GM12878 (cell line): Measurements from ENCODE around the gene AQP2. TPM values are rescaled to one million over a fixed set of nuclear protein-coding genes. Genes with fewer than 3 reads are reported as not detected.

ENCODE experiments used
- ATAC-seq: fragments of 200-7000 bp; cut with Tn5 transposase; 3 replicates; pipeline ENCODE4 v1.9.1; 2020; ENCODE audit warnings: mild to moderate bottlenecking, moderate library complexity
- BruUV-seq: library from RNA; stranded (reverse); fragments of 400-500 nt; replicated peaks from 2 replicates; lab custom pipeline; 2021; lab: Mats Ljungman, UMichigan
- CTCF ChIA-PET: fragments of 300-600 bp; sonication (Branson Sonifier 250); formaldehyde crosslinking; extraction: SDS; loops from one replicate; lab custom pipeline; 2021; ENCODE audit warnings: inconsistent platforms; lab: Yijun Ruan, JAX
- POLR2A ChIA-PET: fragments of 350-600 bp; formaldehyde crosslinking; extraction: SDS; loops from one replicate; lab custom pipeline; 2021; ENCODE audit warnings: inconsistent platforms; lab: Charles Lee
- RAD21 ChIA-PET: fragments of 300-600 bp; sonication (Branson Sonifier 250); formaldehyde crosslinking; loops from one replicate; lab custom pipeline; 2023; ENCODE audit warnings: antibody characterized with exemption; ENCODE audit not compliant: unreplicated experiment; lab: Charles Lee
- SMC1A ChIA-PET: fragments of 300-600 bp; sonication (Branson Sonifier 250); formaldehyde crosslinking; loops from one replicate; lab custom pipeline; 2023; ENCODE audit not compliant: unreplicated experiment, uncharacterized antibody; lab: Charles Lee
- DNase-seq: peaks from one replicate; pipeline ENCODE4 v3.0.0-alpha.2; 2011; ENCODE audit warnings: low read depth, low spot score
- FAIRE-seq: peaks from 3 replicates; lab custom pipeline; 2011; peaks lifted over from hg19 to GRCh38; lab: Jason Lieb, UNC
- H2AFZ ChIP-seq: 2 replicates; pipeline ENCODE4 v1.6.0; 2011; ENCODE audit warnings: low read depth, low read length, control low read depth; ENCODE audit not compliant: control insufficient read depth
- H3K27ac ChIP-seq: 2 replicates; pipeline ENCODE4 v1.5.1; 2011; ENCODE audit warnings: control low read depth; ENCODE audit not compliant: control insufficient read depth, insufficient read depth
- H3K27me3 ChIP-seq, 2 experiments: replicated peaks in 1 of 2; 2 replicates each; pipeline versions ENCODE4 v1.6.0 to v1.6.1; 2011; ENCODE audit warnings: low read length in 1 of 2; ENCODE audit not compliant: control insufficient read depth in 2 of 2, insufficient read depth in 2 of 2
- H3K36me3 ChIP-seq, 2 experiments: 2 replicates each; pipeline ENCODE4 v1.5.1; 2011; ENCODE audit warnings: low read length in 1 of 2; ENCODE audit not compliant: control insufficient read depth in 2 of 2, insufficient read depth in 2 of 2
- H3K4me1 ChIP-seq: 2 replicates; pipeline ENCODE4 v1.6.1; 2011; ENCODE audit warnings: mild to moderate bottlenecking, low read length, moderate library complexity, mixed read lengths; ENCODE audit not compliant: control insufficient read depth, insufficient read depth
- H3K4me2 ChIP-seq: 2 replicates; pipeline ENCODE4 v1.6.0; 2011; ENCODE audit warnings: control low read depth; ENCODE audit not compliant: control insufficient read depth, insufficient read depth
- H3K4me3 ChIP-seq: fragments of 200-600 bp; sonication (generic); 2 replicates; pipeline ENCODE4 v1.5.1; 2016
- H3K79me2 ChIP-seq: 2 replicates; pipeline ENCODE4 v1.6.0; 2011; ENCODE audit warnings: low read length; ENCODE audit not compliant: control insufficient read depth, insufficient read depth
- H3K9ac ChIP-seq: 2 replicates; pipeline ENCODE4 v1.8.0; 2011; ENCODE audit warnings: low read length, control low read depth, mixed read lengths; ENCODE audit not compliant: control insufficient read depth, insufficient read depth
- H3K9me3 ChIP-seq: replicated peaks from 3 replicates; pipeline ENCODE4 v1.5.1; 2011; ENCODE audit warnings: mild to moderate bottlenecking, low read length; ENCODE audit not compliant: control insufficient read depth, insufficient read depth
- H4K20me1 ChIP-seq: 2 replicates; pipeline ENCODE4 v1.6.0; 2011; ENCODE audit not compliant: control insufficient read depth, insufficient read depth
- CBX5 ChIP-seq: sonication (generic); IDR thresholded peaks from 2 replicates; pipeline ENCODE4 v1.6.1; 2016; ENCODE audit warnings: low read depth, moderate library complexity, mild to moderate bottlenecking, inconsistent platforms
- E4F1 ChIP-seq: fragments of 450-650 bp; IDR thresholded peaks from 2 replicates; pipeline ENCODE4 v1.6.1; 2018; ENCODE audit warnings: borderline replicate concordance, mild to moderate bottlenecking; ENCODE audit not compliant: partially characterized antibody
- FOS ChIP-seq: IDR thresholded peaks from 3 replicates; pipeline ENCODE4 v1.6.1; 2011; ENCODE audit warnings: borderline replicate concordance; ENCODE audit not compliant: insufficient read length; ENCODE audit errors: extremely low read depth
- HDGF ChIP-seq: fragments of 450-650 bp; IDR thresholded peaks from 2 replicates; pipeline ENCODE4 v1.6.1; 2016; ENCODE audit warnings: antibody characterized with exemption
- IRF3 ChIP-seq: fragments of 450-650 bp; IDR thresholded peaks from 2 replicates; pipeline ENCODE4 v1.6.1; 2014; ENCODE audit warnings: mild to moderate bottlenecking
- MAX ChIP-seq: IDR thresholded peaks from 2 replicates; pipeline ENCODE4 v1.6.1; 2012; ENCODE audit warnings: low read depth, low read length, improper control_type of control experiment
- RFX5 ChIP-seq: IDR thresholded peaks from 2 replicates; pipeline ENCODE4 v1.6.1; 2011; ENCODE audit warnings: low read depth, low read length, improper control_type of control experiment
- SMC3 ChIP-seq: IDR thresholded peaks from 2 replicates; pipeline ENCODE4 v1.6.1; 2011; ENCODE audit warnings: low read length, improper control_type of control experiment, borderline replicate concordance
- SPI1 ChIP-seq: IDR thresholded peaks from 2 replicates; pipeline ENCODE4 v1.6.1; 2011; ENCODE audit warnings: low read depth, mild to moderate bottlenecking, low read length, moderate library complexity, borderline replicate concordance; ENCODE audit not compliant: insufficient read depth
- SREBF1 ChIP-seq: IDR thresholded peaks from 2 replicates; pipeline ENCODE4 v1.6.1; 2012; ENCODE audit warnings: mild to moderate bottlenecking, low read length
- TCF3 ChIP-seq: IDR thresholded peaks from 2 replicates; pipeline ENCODE4 v1.6.1; 2012; ENCODE audit warnings: low read depth, mild to moderate bottlenecking, low read length, borderline replicate concordance; ENCODE audit not compliant: insufficient read depth
- TCF7 ChIP-seq: IDR thresholded peaks from 2 replicates; pipeline ENCODE4 v1.6.1; 2014; ENCODE audit warnings: antibody characterized with exemption, borderline replicate concordance
- ZBTB11 ChIP-seq: fragments of 450-650 bp; formaldehyde crosslinking; IDR thresholded peaks from 2 replicates; pipeline ENCODE4 v1.5.0; 2022; ENCODE audit warnings: mild to moderate bottlenecking, missing genetic modification characterization
- ZNF622 ChIP-seq: fragments of 450-650 bp; IDR thresholded peaks from 2 replicates; pipeline ENCODE4 v1.6.1; 2017; ENCODE audit warnings: mild to moderate bottlenecking, inconsistent platforms
- WGBS: methylation state at CpG from one replicate; pipeline ENCODE4 v1.1.6; 2016; ENCODE audit warnings: low lambda C conversion rate; ENCODE audit not compliant: insufficient replicate concordance, insufficient coverage; ENCODE audit errors: missing lambda C conversion rate; 5-methylcytosine and 5-hydroxymethylcytosine counted together
- in situ Hi-C: fragments of 300-500 bp; cut with MboI; formaldehyde crosslinking; loops from 9 replicates; pipeline ENCODE4 v1.14.3; 2018; ENCODE audit warnings: mixed read lengths
- intact Hi-C: fragments of 100-400 bp; cut with micrococcal nuclease; formaldehyde crosslinking; loops from one replicate; pipeline ENCODE4 v1.14.2; 2022; ENCODE audit not compliant: unreplicated experiment
- polyA plus RNA-seq, 11 experiments: library from polyadenylated mRNA; depleted of rRNA in 4 of 11; unstranded in 6 of 11; stranded (reverse) in 5 of 11; fragments of >200 nt; fragmentation: Nextera tagmentation in 4 of 11; fragmentation: Illumina TruSeq in 1 of 11; extraction: Ambion mirVana in 4 of 11; extraction: Trizol in 1 of 11; gene quantifications; 1 replicate in 1 of 11; 2 replicates in 10 of 11; pipeline versions ENCODE4 v1.2.1 to v1.2.3, GENCODE V29; 2011 to 2016; ENCODE audit warnings: inconsistent platforms in 2 of 11, missing spikeins in 2 of 11, low read depth in 1 of 11
- total RNA-seq, 4 experiments: library from RNA; depleted of rRNA in 3 of 4; stranded (reverse); fragments of >200 nt in 3 of 4; fragmentation: Illumina TruSeq in 1 of 4; extraction: Trizol in 1 of 4; gene quantifications; 2 replicates each; pipeline versions ENCODE4 v1.2.1 to v1.2.3, GENCODE V29; 2013 to 2021

AQP2 gene
- total and polyA plus RNA-seq, 10 of the 15 experiments (the other 5 are each of a cell fraction or from before 2014, with no cell fraction given), result not detected

- TF ChIP-seq IRF3 (no peak), HDGF (no peak)
These were observed 16.0 kb upstream of the AQP2 start (continued) for GRCh38 chr12:49934505-49934904.

GRCh38 chr12:49936925-49937324 is 13.6 kb upstream of the AQP2 start:
- in situ Hi-C loops, result no loop called here
- 34% methylated on average over 3 of the region's 3 CpGs for WGBS
- H3K4me3 ChIP-seq, result no peak overlapping the region
- H3K4me2 ChIP-seq, result no peak overlapping the region
- H3K4me1 ChIP-seq, result no peaks in the 10 kb centered on the region
- TF ChIP-seq FOS, result no peak
- TF ChIP-seq ZNF622, result no peak
- TF ChIP-seq SMC3, result no peak
- TF ChIP-seq SREBF1, result no peak
- no peak for TF ChIP-seq RFX5
- no peak for TF ChIP-seq ZBTB11 (CRISPR knock-in tag)
- TF ChIP-seq TCF3, result no peak
- no peak for TF ChIP-seq MAX
- no peak for TF ChIP-seq HDGF
- no peak for TF ChIP-seq E4F1
- TF ChIP-seq CBX5, result no peak
- no peak for TF ChIP-seq TCF7
- no peak for TF ChIP-seq SPI1
- TF ChIP-seq, all 136 proteins: peak for 0
- RAD21 ChIA-PET, result no interaction called here
- H3K79me2 ChIP-seq, result no peaks in the 10 kb centered on the region
- no peak for FAIRE-seq
- POLR2A ChIA-PET, result no interaction called here
- no TSS peak for BruUV-seq
- SMC1A ChIA-PET, result interaction anchor here (0.9 to 1.4 kb wide), 3 partner anchors 9 to 30 kb away, joined by 3 read pairs; no protein-coding TSS in a partner anchor
- no peaks in the 10 kb centered on the region; a peak in 1 of 4 replicates for H3K27me3 ChIP-seq
- no peaks in the 10 kb centered on the region for H4K20me1 ChIP-seq
- no peaks in the 10 kb centered on the region for H3K9me3 ChIP-seq
- no peak overlapping the region for H3K27ac ChIP-seq
- ATAC-seq, result no peak
- DNase-seq, result no peak
- CTCF ChIA-PET, result interaction anchor here (2.7 kb wide), 1 partner anchor 9 kb away, joined by 11 read pairs; no protein-coding TSS in a partner anchor
- H2AFZ ChIP-seq, result no peak overlapping the region
- H3K9ac ChIP-seq, result no peak overlapping the region
- no peaks in the 10 kb centered on the region for H3K36me3 ChIP-seq
- intact Hi-C loops, result no loop called here
